HS-27A (cell line): ENCODE measurements around the gene PSG3.
"Not testable (repeated sequence)": the region's sequence is repeated elsewhere in the genome, so short reads cannot be mapped to it uniquely, and the experiment has no call there.

Experiments
- DNase-seq: peaks from one replicate; pipeline ENCODE4 v3.0.0-alpha.2; 2012; ENCODE audit warnings: low read depth, missing footprints

Gene PSG3

GRCh38 chr19:42695811-42696503 lies 44.3 kb downstream of the PSG3 start:
- no peak for DNase-seq

GRCh38 chr19:42693760-42694350 lies 46.4 kb downstream of the PSG3 start:
- peak; percentile 50 for DNase-seq

GRCh38 chr19:42683917-42684513 lies 56.3 kb downstream of the PSG3 start:
- DNase-seq = peak; percentile 47

- DNase-seq = not testable (repeated sequence)
Measured at GRCh38 chr19:42676326-42676725, 64.0 kb downstream of the PSG3 start.

GRCh38 chr19:42674549-42674948 lies 65.7 kb downstream of the PSG3 start:
- not testable (repeated sequence) for DNase-seq
